ENCODE results near the gene PGAM5. TPM values are rescaled to one million over a fixed set of nuclear protein-coding genes. Genes with fewer than 3 reads are reported as not detected.

The PGAM5 gene
- total and polyA plus RNA-seq, 2 of the 13 experiments (the other 11 are each of a cell fraction or from before 2014, with no cell fraction given), result 18.0 to 77.9 TPM

DNA sequence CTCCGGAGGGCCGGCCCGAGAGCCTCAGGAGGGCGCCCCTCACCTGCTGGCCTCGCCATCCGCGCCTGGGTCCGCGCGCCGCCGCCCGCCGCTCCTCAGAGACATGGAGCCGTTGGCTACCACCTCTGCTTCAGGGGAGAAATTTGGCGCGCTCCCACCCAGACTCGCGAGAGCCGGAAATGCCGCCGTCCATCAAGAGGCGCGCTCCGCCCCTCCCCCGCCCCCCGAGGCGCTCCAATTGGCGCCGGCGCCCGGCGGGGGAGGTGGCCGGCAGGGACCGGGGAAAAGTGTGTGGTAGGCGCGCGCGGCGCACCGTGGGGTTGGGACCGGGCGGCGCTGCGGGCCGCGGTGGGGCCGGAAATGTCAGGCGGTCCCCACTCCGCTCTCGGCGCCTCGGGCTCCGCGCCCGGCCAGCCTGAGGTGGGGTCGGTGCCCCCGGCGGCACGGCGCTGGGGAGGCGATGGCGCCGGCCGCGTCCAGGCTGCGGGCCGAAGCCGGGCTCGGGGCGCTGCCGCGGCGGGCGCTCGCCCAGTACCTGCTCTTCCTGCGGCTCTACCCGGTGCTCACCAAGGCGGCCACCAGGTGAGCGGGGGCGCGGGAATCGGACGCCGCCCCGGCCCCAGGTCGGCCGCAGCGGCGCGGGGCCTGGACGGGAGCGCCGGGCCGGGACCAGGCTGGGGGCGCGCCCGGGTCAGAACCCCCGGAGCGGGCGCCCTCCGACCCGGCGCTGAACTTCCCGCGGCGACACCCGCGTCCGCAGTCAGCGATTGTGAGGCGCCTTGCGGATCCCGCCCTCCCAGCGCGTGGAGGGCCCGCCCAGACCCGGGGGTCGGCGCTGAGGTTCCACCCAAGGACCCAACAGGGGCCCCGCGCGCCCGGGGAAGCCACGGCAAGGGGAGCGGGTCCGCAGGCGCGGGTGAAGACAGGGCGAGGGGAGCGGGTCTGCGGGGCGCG, 23.2 kb upstream of the PGAM5 start, which contains the start of the genes POLE and PXMP2 (continued):
- TF ChIP-seq ZNF549 (CRISPR knock-in tag; IDR thresholded peaks at IDR 0.05), result no peak
- TF ChIP-seq, protein P1, sequence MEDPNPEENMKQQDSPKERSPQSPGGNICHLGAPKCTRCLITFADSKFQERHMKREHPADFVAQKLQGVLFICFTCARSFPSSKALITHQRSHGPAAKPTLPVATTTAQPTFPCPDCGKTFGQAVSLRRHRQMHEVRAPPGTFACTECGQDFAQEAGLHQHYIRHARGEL (CRISPR knock-in tag; IDR thresholded peaks at IDR 0.05), result no peak
- no peak for TF ChIP-seq DNMT3B (CRISPR knock-in tag; conservative IDR thresholded peaks at IDR 0.05)
- TF ChIP-seq ZNF672 (CRISPR knock-in tag; IDR thresholded peaks at IDR 0.05), result no peak
- TF ChIP-seq, protein P2, sequence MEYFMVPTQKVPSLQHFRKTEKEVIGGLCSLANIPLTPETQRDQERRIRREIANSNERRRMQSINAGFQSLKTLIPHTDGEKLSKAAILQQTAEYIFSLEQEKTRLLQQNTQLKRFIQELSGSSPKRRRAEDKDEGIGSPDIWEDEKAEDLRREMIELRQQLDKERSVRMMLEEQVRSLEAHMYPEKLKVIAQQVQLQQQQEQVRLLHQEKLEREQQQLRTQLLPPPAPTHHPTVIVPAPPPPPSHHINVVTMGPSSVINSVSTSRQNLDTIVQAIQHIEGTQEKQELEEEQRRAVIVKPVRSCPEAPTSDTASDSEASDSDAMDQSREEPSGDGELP (IDR thresholded peaks at IDR 0.05; ENCODE audit: borderline replicate concordance, low read depth), result no peak
- TF ChIP-seq HOXD1 (CRISPR knock-in tag; IDR thresholded peaks at IDR 0.05), result 0 out of 2 replicates have a peak, but pooled peaks have one; percentile 64
- TF ChIP-seq, protein P3, sequence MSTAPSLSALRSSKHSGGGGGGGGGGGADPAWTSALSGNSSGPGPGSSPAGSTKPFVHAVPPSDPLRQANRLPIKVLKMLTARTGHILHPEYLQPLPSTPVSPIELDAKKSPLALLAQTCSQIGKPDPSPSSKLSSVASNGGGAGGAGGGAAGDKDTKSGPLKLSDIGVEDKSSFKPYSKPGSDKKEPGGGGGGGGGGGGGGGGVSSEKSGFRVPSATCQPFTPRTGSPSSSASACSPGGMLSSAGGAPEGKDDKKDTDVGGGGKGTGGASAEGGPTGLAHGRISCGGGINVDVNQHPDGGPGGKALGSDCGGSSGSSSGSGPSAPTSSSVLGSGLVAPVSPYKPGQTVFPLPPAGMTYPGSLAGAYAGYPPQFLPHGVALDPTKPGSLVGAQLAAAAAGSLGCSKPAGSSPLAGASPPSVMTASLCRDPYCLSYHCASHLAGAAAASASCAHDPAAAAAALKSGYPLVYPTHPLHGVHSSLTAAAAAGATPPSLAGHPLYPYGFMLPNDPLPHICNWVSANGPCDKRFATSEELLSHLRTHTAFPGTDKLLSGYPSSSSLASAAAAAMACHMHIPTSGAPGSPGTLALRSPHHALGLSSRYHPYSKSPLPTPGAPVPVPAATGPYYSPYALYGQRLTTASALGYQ (CRISPR knock-in tag; IDR thresholded peaks at IDR 0.05), result peak; percentile 37; the same call in 1 of the 2 replicates
- TF ChIP-seq CREB1 (IDR thresholded peaks at IDR 0.05), result peak; percentile 28; the same call in 1 of the 2 replicates
- no peak for TF ChIP-seq CREB1 (CRISPR knock-in tag; IDR thresholded peaks at IDR 0.05)
- TF ChIP-seq SIX1 (CRISPR knock-in tag; IDR thresholded peaks at IDR 0.05; ENCODE audit: borderline replicate concordance), result no peak
- TF ChIP-seq ZC3H4 (CRISPR knock-in tag; IDR thresholded peaks at IDR 0.05; ENCODE audit: borderline replicate concordance), result no peak
- peak; percentile 74 for TF ChIP-seq ZFX (CRISPR knock-in tag; IDR thresholded peaks at IDR 0.05; ENCODE audit: low read depth)
- peak; percentile 17; the same call in 1 of the 2 replicates for TF ChIP-seq NCOA2 (CRISPR knock-in tag; IDR thresholded peaks at IDR 0.05)
- TF ChIP-seq KAT8 (CRISPR knock-in tag; IDR thresholded peaks at IDR 0.05), result peak; percentile 54; the same call in 1 of the 2 replicates
- TF ChIP-seq SRF (IDR thresholded peaks at IDR 0.05; ENCODE audit: low read depth, low read length), result no peak
- TF ChIP-seq SUZ12 (IDR thresholded peaks at IDR 0.05; ENCODE audit: low read depth, low read length), result no peak
- no peak for TF ChIP-seq ZNF709 (CRISPR knock-in tag; IDR thresholded peaks at IDR 0.05)
- TF ChIP-seq, protein P4, sequence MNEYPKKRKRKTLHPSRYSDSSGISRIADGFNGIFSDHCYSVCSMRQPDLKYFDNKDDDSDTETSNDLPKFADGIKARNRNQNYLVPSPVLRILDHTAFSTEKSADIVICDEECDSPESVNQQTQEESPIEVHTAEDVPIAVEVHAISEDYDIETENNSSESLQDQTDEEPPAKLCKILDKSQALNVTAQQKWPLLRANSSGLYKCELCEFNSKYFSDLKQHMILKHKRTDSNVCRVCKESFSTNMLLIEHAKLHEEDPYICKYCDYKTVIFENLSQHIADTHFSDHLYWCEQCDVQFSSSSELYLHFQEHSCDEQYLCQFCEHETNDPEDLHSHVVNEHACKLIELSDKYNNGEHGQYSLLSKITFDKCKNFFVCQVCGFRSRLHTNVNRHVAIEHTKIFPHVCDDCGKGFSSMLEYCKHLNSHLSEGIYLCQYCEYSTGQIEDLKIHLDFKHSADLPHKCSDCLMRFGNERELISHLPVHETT (CRISPR knock-in tag; conservative IDR thresholded peaks at IDR 0.05), result peak; percentile 44; the same call in 1 of the 2 replicates
- TF ChIP-seq PHB2 (IDR thresholded peaks at IDR 0.05; ENCODE audit: partially characterized antibody), result no peak
- TF ChIP-seq NFE2L2 (IDR thresholded peaks at IDR 0.05; ENCODE audit: low read length), result no peak
- TF ChIP-seq POLR2G (IDR thresholded peaks at IDR 0.05; ENCODE audit: low read depth, low read length), result peak; percentile 79
- TF ChIP-seq ZFP36 (IDR thresholded peaks at IDR 0.05; ENCODE audit: borderline replicate concordance, low read depth, low read length, partially characterized antibody), result no peak
- no peak for TF ChIP-seq TOPORS (CRISPR knock-in tag; IDR thresholded peaks at IDR 0.05)
